Measurements from ENCODE around the gene PDAP1.

DNA sequence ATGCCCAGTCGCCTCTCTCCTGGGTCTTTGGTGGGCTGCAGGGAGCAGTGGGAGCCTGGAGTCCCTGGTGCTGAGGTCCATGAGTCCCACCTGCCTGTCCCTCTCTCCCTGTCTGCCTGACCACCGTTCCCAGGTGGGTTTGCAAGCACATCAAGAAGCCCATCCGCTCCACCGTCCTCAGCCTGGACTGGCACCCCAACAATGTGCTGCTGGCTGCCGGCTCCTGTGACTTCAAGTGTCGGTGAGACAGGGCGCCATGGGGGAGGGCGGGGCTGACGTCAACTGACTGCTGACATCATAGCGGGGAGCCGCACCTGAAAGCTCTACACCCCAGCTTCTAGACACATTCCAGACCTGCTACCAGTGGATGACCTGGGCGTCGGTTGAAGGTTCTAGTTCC lies 18.6 kb downstream of the PDAP1 start:
- no peak for TF ChIP-seq GATA2 (IDR thresholded peaks at IDR 0.05; ENCODE audit: low read depth, low read length)
- TF ChIP-seq GATA3 (IDR thresholded peaks at IDR 0.05; ENCODE audit: low read depth, low read length), result no peak

Measured in SH-SY5Y (cell line).